CD4-positive, alpha-beta T cell treated with Interleukin-2 at 100 ng/mL for 4 hours (primary cell): ENCODE results near the gene STK26.
"Not testable (repeated sequence)": the region's sequence is repeated elsewhere in the genome, so short reads cannot be mapped to it uniquely, and the experiment has no call there.

ENCODE experiments used
- DNase-seq: peaks from one replicate; pipeline ENCODE4 v3.0.0-alpha.2; 2020; ENCODE audit warnings: low spot score

Gene STK26

DNA sequence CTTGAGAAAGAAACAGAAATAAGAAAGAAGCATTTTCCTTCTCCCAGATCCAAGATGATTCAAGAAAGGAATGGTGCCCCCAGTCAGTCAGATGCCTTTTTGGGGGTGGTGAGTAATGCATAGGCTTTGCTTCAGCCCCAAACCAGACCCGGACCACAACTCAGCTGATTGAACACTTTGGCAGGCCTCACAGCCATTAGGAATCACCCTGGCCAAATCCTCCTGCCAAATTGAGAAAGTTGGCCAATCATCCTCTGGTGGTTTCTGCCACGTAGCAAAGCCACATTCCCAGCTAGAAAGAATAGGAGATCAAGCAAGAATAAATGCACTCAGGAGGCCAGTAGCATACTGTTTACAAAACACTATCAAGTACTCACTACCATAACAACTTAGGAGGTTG, 71.1 kb downstream of the STK26 start:
- no peak for DNase-seq

DNA sequence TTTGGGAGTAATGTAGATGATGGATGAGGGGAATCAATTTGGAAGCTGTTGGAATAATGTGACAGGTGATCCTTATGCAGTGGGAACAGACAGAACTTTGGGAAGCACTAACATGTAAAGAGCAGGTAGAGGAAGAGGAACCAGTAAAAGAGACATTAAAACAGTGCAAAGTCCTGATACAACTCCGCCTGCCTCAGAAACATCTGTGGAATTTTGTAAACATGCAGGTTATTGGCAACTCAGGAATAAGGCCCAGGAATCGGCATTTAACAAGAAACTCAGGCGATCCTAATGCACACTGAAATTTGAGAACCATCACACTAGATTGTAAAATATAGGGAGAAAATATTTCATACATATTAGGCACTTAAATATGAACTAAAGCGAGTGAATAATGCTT, 75.6 kb downstream of the STK26 start:
- not testable (repeated sequence) for DNase-seq

GRCh38 chrX:132101206-132101605, 78.1 kb downstream of the STK26 start:
- DNase-seq, result no peak

DNA sequence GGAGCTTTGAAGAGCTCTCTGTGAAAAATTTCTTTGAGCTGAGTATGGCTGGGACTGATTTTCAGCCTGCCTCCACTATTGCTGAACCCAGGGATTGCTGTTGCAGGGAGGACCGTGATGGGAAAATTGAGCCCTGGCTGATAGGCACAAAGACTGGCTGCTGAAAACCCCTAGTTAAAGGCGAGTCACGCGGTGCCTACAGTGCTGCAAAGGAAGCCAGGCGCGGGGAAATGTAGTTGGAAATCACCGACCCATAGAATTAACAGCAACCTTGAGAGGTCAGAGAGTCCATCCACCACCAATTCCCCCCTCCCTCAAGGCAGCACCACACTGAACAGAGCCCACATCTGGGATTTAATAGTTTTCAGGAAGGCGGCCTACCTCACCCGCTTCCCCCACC, 78.7 kb downstream of the STK26 start:
- no peak for DNase-seq

DNA sequence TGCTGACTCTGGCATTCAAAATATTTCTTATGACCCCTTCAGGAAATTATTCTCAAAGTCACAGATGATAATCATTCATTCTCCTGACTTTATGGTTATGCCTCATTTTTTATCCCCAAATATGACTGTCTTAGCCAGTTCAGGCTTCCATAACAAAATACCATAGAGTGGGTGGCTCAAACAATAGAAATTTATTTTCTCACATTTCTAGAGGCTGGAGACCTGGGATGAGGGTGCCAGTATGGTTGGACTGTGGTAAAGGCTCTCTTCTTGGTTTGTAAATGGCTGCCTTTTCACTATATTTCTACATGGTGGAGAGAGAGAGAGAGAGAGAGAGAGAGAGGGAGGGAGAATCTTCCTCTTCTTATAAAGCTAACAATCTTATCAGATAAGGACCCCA, 84.2 kb downstream of the STK26 start:
- DNase-seq, result no peak

GRCh38 chrX:132114607-132115006, 91.5 kb downstream of the STK26 start:
- DNase-seq, result no peak

DNA sequence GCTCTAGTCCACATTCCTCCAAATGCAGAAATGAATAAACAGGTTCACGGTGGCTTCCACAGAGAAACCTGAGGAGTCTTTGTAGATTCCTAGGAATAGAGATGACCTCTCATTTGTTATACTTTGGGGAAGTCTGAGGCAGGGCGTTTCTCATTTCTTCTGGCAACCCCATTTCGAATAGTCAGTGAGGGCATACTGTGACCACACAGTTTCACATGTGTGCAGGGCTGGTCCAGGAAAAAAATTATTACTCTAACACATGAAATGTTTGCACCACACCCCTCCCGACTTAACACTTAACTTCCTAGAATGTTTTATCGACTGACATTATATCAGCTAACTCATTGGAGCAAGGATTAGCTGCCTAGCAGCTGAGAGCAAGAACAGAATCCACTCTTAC, 92.7 kb downstream of the STK26 start:
- DNase-seq, result no peak

GRCh38 chrX:132118358-132118757, 95.3 kb downstream of the STK26 start:
- DNase-seq, result no peak

GRCh38 chrX:132119283-132119682, 96.2 kb downstream of the STK26 start:
- DNase-seq, result no peak

DNA sequence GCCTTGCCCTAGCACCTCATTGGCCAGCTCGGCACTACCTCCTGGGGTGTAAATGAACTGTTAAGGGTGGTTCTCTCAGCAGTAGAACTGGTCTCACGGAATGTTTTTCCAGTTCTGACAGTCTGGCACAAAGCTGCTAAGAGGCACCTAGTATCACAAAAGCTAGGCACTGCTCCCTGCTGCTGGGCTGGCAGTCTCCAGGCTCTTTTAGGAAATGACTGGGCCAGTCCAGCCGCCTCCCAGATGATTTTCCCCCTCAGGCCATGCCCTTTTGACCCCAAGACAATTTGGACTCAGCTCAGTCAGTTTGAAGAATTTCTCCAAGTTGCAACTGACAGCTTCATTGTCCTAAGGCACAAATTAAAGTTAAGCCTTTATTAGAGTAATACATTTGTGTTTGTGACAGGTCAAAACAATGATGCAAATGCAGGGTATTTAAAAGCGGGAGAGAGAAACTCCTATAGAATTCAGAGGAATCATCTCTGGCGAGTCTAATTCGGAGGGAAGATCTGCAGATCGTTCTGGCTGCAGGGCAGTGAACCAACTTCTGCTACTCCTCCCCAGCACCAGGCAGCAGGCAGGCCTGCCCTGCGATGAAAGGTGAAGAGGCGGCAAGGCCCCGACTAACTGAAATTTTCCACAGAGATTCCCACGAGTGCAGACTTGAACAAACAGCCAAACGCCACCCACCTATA, 96.9 kb downstream of the STK26 start:
- no peak for DNase-seq

DNA sequence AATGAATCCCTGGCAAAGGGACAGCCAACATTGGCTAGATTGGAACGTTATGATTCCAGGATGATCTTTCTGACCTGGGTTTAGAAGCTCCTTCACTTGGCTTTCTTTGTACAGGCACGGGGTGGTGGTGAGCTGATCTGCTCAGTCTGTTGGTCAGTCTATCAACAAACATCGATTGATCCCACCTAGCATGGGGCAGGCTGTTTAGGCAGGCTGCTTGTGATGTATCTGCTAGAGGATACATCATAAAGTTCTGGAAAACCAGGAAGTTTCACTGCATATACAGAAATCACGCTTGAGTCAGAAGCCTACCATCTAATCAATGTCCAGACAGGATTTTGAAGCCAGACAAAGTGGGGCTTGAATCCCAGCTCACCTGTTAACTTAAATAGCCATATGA, 97.8 kb downstream of the STK26 start:
- DNase-seq, result no peak
